Activated CD4-positive, CD25-positive, alpha-beta regulatory T cell treated with anti-CD3 and anti-CD28 coated beads, Interleukin-2, amount 50 U/mL, for 24 hours (primary cell): ENCODE measurements around the gene PDILT.
A peak's percentile ranks its signal among the peaks of the same experiment; 100 is the strongest.

Experiments
- ATAC-seq, 2 donors: fragments of 150-1000 bp; cut with Tn5 transposase; one replicate each; pipeline ENCODE4 v1.10.0; 2021; ENCODE audit warnings: mild to moderate bottlenecking in 1 of 2, moderate library complexity in 1 of 2

PDILT gene

GRCh38 chr16:20401475-20402016 is 3.0 kb downstream of the PDILT start:
- ATAC-seq, result no peak

- no peak for ATAC-seq
Measured at GRCh38 chr16:20401066-20401465, 3.5 kb downstream of the PDILT start.

GRCh38 chr16:20399185-20399584 is 5.4 kb downstream of the PDILT start:
- no peak for ATAC-seq

- ATAC-seq, result no peak
Measured at GRCh38 chr16:20398603-20399002, 5.9 kb downstream of the PDILT start.

GRCh38 chr16:20397468-20398074 is 7.0 kb downstream of the PDILT start:
- ATAC-seq, result no peak

GRCh38 chr16:20396846-20397467 is 7.6 kb downstream of the PDILT start:
- no peak for ATAC-seq

- ATAC-seq, result no peak
Measured at GRCh38 chr16:20395946-20396345, 8.6 kb downstream of the PDILT start.

GRCh38 chr16:20393801-20394577 is 10.5 kb downstream of the PDILT start:
- no peak for ATAC-seq

GRCh38 chr16:20391045-20391444 is 13.5 kb downstream of the PDILT start:
- ATAC-seq, result no peak

GRCh38 chr16:20388854-20389253 is 15.7 kb downstream of the PDILT start:
- ATAC-seq, result no peak

- no peak for ATAC-seq
Measured at GRCh38 chr16:20387978-20388377, 16.6 kb downstream of the PDILT start.

GRCh38 chr16:20385844-20386832 is 18.4 kb downstream of the PDILT start:
- ATAC-seq, result no peak

- peak; percentile 55 to 62 for ATAC-seq
Measured at GRCh38 chr16:20383106-20384029, 21.2 kb downstream of the PDILT start.

GRCh38 chr16:20382202-20382948 is 22.2 kb downstream of the PDILT start:
- ATAC-seq, result no peak

GRCh38 chr16:20380782-20381181 is 23.8 kb downstream of the PDILT start:
- ATAC-seq, result no peak

- no peak for ATAC-seq
Measured at GRCh38 chr16:20377181-20377580, 27.4 kb downstream of the PDILT start.

GRCh38 chr16:20372701-20373100 is 31.8 kb downstream of the PDILT start:
- ATAC-seq, result no peak

GRCh38 chr16:20369452-20370054 is 35.0 kb downstream of the PDILT start:
- no peak for ATAC-seq

GRCh38 chr16:20364051-20364450 is 40.5 kb downstream of the PDILT start:
- no peak for ATAC-seq

- ATAC-seq, result no peak
Measured at GRCh38 chr16:20363191-20363590, 41.3 kb downstream of the PDILT start.
